ENCODE measurements around the gene PCLO. TPM values are rescaled to one million over a fixed set of nuclear protein-coding genes. Genes with fewer than 3 reads are reported as not detected.

PCLO gene, protein sequence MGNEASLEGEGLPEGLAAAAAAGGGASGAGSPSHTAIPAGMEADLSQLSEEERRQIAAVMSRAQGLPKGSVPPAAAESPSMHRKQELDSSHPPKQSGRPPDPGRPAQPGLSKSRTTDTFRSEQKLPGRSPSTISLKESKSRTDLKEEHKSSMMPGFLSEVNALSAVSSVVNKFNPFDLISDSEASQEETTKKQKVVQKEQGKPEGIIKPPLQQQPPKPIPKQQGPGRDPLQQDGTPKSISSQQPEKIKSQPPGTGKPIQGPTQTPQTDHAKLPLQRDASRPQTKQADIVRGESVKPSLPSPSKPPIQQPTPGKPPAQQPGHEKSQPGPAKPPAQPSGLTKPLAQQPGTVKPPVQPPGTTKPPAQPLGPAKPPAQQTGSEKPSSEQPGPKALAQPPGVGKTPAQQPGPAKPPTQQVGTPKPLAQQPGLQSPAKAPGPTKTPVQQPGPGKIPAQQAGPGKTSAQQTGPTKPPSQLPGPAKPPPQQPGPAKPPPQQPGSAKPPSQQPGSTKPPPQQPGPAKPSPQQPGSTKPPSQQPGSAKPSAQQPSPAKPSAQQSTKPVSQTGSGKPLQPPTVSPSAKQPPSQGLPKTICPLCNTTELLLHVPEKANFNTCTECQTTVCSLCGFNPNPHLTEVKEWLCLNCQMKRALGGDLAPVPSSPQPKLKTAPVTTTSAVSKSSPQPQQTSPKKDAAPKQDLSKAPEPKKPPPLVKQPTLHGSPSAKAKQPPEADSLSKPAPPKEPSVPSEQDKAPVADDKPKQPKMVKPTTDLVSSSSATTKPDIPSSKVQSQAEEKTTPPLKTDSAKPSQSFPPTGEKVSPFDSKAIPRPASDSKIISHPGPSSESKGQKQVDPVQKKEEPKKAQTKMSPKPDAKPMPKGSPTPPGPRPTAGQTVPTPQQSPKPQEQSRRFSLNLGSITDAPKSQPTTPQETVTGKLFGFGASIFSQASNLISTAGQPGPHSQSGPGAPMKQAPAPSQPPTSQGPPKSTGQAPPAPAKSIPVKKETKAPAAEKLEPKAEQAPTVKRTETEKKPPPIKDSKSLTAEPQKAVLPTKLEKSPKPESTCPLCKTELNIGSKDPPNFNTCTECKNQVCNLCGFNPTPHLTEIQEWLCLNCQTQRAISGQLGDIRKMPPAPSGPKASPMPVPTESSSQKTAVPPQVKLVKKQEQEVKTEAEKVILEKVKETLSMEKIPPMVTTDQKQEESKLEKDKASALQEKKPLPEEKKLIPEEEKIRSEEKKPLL (N-terminal part only)
- polyA plus RNA-seq, result not detected

DNA sequence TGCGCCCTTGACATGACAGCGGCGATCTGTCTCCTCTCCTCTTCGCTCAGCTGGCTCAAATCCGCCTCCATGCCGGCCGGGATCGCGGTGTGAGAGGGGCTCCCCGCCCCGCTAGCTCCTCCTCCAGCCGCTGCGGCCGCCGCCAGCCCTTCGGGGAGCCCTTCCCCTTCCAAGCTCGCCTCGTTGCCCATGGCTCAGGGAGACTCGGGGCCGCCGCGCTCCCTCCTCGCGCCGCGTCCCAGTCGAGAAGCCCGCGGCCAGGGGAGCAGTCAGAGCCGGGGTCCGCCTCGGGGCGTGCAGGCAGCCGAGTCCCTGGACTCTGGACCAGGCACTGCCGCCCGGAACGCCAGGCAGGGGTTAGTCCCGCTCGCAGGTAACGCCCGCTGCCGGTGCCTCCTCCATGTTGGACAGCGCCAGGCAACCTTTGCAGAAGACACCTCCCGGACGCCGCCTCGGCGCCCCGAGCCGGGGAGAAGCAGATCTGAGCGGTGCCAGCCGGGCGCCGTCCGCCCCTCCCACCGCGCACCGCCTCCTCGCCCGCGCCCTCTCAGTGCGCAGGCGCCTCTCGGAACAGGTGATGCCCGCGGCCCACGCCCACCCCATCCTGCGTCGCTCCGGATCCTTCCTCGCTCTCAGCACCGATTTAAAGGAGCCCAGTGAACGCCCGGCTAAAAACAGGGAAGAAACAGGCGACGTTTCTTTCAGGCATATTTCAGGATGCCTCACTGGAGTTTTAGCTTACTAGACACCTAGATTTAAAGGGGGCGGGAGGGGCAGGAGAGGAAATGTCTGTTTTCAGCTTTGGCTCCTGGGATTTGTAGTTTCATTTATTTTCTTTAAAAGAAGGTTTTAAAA lies at the start of gene PCLO:
Gene PCLO, minus strand, starts transcription at position 483 of the 855 bp plus-strand sequence. Its CDS starts 292 bp downstream, at position 191.
- peak within 1 kb of the TSS; percentile 34 to 84 (median 72) for H3K4me3 Mint-ChIP-seq
- no peak within 1 kb of the TSS for H3K27ac Mint-ChIP-seq
- peaks cover 12% of the 10 kb centered on the region for H3K27me3 Mint-ChIP-seq
- H3K36me3 Mint-ChIP-seq, result no peaks in the 10 kb centered on the region
- peaks cover 2 to 4% (median 3%) of the 10 kb centered on the region in 3 donors for H3K9me3 Mint-ChIP-seq
- H3K4me1 Mint-ChIP-seq, result peaks cover 0 to 5% (median 4%) of the 10 kb centered on the region in 3 donors

DNA sequence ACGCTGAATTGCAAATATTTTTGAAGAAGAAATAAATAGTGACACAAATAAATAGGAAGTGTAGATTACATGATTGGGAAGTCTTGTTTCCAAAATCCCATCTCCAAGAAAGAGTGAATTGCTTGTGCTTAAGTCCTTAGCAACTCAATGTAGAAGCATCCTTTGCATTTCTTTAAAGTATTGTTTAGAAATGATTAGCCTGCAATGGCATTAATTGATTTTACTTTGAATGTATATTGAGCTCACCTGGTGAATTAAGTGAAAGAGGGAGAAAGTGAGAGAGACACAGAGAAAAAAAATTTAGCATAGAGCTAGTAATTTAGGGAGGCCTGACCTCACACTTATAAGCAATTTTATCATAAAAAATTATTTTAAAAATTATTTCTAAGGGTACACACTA lies 49.0 kb upstream of the PCLO start:
- no peaks in the 10 kb centered on the region for H3K4me1 Mint-ChIP-seq
- H3K9me3 Mint-ChIP-seq, result peaks cover 0 to 3% (median 0%) of the 10 kb centered on the region in 3 donors
- H3K4me3 Mint-ChIP-seq, result no peak overlapping the region
- no peaks in the 10 kb centered on the region for H3K27me3 Mint-ChIP-seq
- H3K27ac Mint-ChIP-seq, result no peak overlapping the region
- no peaks in the 10 kb centered on the region for H3K36me3 Mint-ChIP-seq

DNA sequence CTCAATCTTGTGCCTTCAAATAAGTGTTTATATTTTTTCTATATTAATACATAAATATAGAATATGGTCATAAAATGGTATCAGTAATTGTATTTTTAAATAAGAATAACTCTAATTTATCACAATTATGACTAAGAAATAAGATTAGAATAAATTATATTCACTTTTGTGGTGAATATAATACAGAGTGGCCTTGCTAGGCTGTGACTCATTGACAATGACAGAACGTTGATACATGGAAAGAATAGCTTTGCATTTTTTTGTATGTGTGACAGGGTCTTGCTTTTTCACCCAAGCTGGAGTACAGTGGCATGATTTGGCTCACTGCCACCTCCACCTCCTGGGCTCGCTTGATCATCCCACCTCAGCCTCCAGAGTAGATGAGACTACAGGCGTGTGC lies 47.8 kb upstream of the PCLO start:
- H3K36me3 Mint-ChIP-seq, result no peaks in the 10 kb centered on the region
- H3K4me1 Mint-ChIP-seq, result no peaks in the 10 kb centered on the region
- peaks cover 0 to 3% (median 0%) of the 10 kb centered on the region in 3 donors for H3K9me3 Mint-ChIP-seq
- no peaks in the 10 kb centered on the region for H3K27me3 Mint-ChIP-seq
- H3K4me3 Mint-ChIP-seq, result no peak overlapping the region
- no peak overlapping the region for H3K27ac Mint-ChIP-seq

DNA sequence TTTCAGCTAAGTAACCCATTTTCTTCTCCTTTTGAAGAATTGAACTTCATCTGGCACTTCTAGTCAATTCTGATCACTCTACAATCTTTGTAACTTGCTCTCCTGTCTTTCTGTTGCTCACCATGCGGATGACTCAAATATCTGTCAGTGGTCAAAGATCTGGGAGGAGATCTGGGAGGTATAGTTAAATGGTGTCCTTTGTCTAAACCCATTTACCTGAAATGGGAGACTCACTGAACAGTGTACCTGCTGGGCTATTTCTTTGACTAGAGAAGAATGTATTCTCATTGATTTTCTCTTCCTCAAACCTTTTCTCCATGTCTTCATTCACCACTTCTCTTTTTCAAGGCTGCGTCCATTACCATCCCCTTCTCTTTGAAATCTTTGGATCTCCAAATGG lies 42.0 kb upstream of the PCLO start:
- peaks cover 3 to 14% (median 4%) of the 10 kb centered on the region in 3 donors for H3K9me3 Mint-ChIP-seq
- no peaks in the 10 kb centered on the region for H3K36me3 Mint-ChIP-seq
- H3K27ac Mint-ChIP-seq, result no peak overlapping the region
- no peaks in the 10 kb centered on the region for H3K4me1 Mint-ChIP-seq
- H3K27me3 Mint-ChIP-seq, result no peaks in the 10 kb centered on the region
- no peak overlapping the region for H3K4me3 Mint-ChIP-seq

DNA sequence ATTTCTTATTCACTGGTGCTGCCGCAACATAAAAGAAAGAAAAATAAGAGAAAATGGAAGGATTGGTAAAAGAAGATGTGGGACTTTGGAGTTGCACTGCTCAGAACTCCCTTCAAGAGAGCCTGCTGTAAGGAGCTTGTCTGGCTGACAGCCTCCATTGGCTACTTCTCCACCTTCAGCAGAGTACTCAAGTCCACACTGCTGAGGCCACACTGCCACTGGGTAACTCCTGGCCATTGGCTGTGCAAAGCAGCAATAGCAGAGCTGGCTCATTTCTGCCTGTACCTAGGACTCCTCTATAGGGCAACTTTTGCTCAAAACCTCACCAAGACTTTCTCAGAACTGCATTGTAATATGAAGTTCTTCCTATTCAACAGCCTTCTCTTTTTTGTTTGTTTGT lies 38.7 kb upstream of the PCLO start:
- Mint-ChIP-seq H3K4me3 (no peak overlapping the region), H3K9me3 (peaks cover 3 to 14% (median 8%) of the 10 kb centered on the region in 3 donors), H3K27me3 (no peaks in the 10 kb centered on the region), H3K36me3 (no peaks in the 10 kb centered on the region), H3K4me1 (no peaks in the 10 kb centered on the region), H3K27ac (no peak overlapping the region)

DNA sequence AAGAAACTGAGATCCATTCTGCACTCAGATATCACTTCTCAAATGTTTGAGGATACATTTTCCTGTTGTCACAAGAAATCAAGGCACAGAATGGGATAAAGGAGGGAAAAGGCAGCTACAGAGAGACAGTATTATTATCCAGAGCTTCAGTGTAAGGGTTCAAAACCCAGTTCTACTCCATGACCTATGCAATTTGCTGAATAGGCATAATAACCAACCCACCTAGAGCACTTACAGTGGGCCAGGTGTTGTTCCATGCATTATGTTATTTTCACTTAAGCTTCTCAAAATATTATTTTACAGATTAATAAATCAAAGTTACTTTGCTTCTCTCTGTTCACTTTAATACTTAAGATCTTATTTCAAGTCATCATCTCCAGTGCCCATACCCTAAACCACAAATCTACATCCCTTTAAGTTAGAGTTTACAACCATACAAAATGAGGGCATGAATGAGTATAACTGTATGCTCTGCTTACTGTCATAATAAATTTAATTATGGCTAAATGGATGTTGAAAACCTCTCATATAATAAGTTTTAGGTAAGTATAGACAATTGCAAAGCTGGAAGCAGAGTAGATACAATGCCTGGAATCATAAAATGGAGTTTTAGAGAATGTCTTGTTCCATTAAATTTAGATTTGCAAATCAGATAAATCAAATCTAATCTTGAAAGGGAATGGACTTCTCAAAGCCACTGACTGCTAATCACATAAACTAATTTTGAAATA lies 28.1 kb upstream of the PCLO start:
- H3K4me1 Mint-ChIP-seq, result no peaks in the 10 kb centered on the region
- no peak overlapping the region for H3K27ac Mint-ChIP-seq
- H3K9me3 Mint-ChIP-seq, result peaks cover 0 to 6% (median 0%) of the 10 kb centered on the region in 3 donors
- H3K36me3 Mint-ChIP-seq, result no peaks in the 10 kb centered on the region
- no peak overlapping the region for H3K4me3 Mint-ChIP-seq
- H3K27me3 Mint-ChIP-seq, result no peaks in the 10 kb centered on the region

DNA sequence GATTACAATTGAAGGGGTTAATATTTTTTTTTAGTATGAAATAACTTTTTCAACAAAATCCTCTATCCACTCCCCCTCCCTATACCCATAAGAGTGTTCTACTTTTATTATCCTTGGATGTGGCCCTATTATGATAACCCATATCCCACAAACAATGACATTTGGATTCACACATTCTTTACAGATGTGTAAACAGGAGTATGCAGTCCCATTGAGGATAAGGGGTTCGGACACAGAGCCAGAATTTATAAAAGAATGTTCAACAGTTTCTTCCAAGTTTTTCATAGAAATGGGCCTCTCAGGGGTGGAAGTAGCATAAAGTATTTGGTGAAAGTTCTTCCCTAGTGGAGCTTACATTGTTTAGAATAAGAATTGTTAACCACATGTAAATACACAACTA lies 16.1 kb upstream of the PCLO start:
- no peak overlapping the region for H3K27ac Mint-ChIP-seq
- H3K36me3 Mint-ChIP-seq, result no peaks in the 10 kb centered on the region

DNA sequence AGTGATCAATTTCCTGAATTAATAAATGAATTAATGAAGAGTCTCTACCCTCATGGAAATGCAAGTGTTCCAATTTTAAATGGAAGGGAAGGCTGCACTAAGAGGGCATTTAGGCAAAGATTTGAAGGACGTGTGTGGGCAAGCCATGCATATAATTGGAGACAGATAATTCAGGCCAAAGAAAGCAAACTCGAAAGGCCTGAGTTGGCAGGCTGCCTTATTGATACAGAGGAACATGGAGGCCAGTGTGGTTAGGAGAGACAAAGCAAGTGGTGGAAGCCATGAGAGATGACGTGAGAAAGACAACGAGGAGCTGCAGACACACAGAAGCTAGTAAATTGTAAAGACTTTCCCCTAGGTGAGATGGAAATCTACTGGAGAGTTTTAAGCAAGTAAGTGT lies 15.4 kb upstream of the PCLO start:
- H3K4me3 Mint-ChIP-seq, result no peak overlapping the region
- no peak overlapping the region for H3K27ac Mint-ChIP-seq
- H3K9me3 Mint-ChIP-seq, result peaks cover 3 to 16% (median 10%) of the 10 kb centered on the region in 3 donors
- H3K36me3 Mint-ChIP-seq, result no peaks in the 10 kb centered on the region
- H3K4me1 Mint-ChIP-seq, result no peaks in the 10 kb centered on the region
- H3K27me3 Mint-ChIP-seq, result no peaks in the 10 kb centered on the region

More for the DNA sequence above, 16.1 kb upstream of the PCLO start:
- peaks cover 6 to 20% (median 14%) of the 10 kb centered on the region in 3 donors for H3K9me3 Mint-ChIP-seq
- H3K4me1 Mint-ChIP-seq, result no peaks in the 10 kb centered on the region
- H3K27me3 Mint-ChIP-seq, result no peaks in the 10 kb centered on the region
- no peak overlapping the region for H3K4me3 Mint-ChIP-seq

DNA sequence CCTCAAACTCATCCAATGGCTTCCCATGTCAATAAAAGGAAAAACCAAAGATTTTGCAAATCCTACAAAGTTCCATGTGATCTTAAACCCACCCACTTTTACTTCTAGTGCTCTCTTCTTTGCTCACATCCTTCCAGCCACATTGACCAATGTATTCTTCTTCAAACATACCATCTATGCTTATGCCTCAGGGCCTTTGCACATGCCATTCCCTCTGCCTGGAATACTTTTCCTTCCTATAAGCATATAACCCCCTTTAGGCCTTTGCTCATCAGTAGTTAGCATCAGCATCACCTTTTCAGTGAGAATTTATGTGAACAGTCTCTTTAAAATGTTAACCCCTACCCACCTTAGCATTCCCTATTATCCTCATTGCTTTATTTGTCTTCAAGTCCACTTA lies 11.0 kb upstream of the PCLO start:
- Mint-ChIP-seq H3K9me3 (peaks cover 0 to 15% (median 8%) of the 10 kb centered on the region in 3 donors), H3K36me3 (no peaks in the 10 kb centered on the region), H3K4me3 (no peak overlapping the region), H3K27ac (no peak overlapping the region), H3K27me3 (no peaks in the 10 kb centered on the region), H3K4me1 (no peaks in the 10 kb centered on the region)

DNA sequence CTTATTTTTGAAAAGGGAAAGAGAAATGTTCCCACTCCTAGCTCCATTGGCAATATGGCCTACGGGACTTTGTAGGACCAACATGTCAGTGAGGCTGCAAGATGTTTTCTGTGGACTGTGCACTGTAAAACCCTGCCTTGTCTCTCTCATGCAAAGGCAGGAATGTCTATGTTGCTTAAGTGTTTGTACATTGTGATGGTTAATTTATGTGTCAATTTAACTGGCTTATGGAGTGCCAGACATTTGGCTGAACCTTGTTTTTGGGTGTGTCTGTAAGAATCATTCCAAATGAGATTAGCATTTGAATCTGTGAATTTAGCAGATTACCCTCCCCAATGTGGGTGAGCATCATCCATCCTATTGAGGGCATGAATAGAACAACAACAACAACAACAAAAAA lies 4.1 kb upstream of the PCLO start:
- Mint-ChIP-seq H3K36me3 (no peaks in the 10 kb centered on the region), H3K9me3 (peaks cover 0 to 4% (median 1%) of the 10 kb centered on the region in 3 donors), H3K4me1 (peaks cover 0 to 4% (median 3%) of the 10 kb centered on the region in 3 donors), H3K27me3 (peaks cover 7% of the 10 kb centered on the region), H3K27ac (no peak overlapping the region), H3K4me3 (no peak overlapping the region)

DNA sequence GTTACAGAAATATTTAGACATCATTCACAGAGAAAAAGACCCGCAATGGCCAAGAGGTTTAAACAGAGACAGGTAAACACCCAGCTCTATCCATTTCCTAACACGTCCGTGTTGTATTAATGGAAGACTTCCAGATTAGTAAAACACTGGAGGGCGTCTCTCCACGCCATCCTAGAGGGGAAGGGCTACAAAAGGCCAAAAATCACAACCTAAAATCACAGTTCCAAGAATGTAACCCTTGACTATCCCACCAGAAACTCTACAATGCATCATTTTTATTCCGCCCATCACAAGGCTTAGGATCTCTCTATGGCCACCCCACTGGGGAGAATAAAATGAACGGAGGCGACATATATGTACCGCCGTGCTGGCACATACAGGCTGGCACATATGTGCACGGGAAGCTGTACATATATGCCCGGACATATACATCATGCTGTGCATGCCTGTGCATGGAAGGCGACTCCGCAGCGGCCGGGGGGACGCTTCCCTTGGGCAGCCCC lies 734 bp downstream of the PCLO start:
- H3K27me3 Mint-ChIP-seq, result peaks cover 12% of the 10 kb centered on the region
- H3K4me3 Mint-ChIP-seq, result peak overlapping the region; percentile 34 to 84 (median 56)
- H3K9me3 Mint-ChIP-seq, result peaks cover 2 to 4% (median 3%) of the 10 kb centered on the region in 3 donors
- H3K4me1 Mint-ChIP-seq, result peaks cover 0 to 5% (median 4%) of the 10 kb centered on the region in 3 donors
- no peak overlapping the region for H3K27ac Mint-ChIP-seq
- no peaks in the 10 kb centered on the region for H3K36me3 Mint-ChIP-seq

DNA sequence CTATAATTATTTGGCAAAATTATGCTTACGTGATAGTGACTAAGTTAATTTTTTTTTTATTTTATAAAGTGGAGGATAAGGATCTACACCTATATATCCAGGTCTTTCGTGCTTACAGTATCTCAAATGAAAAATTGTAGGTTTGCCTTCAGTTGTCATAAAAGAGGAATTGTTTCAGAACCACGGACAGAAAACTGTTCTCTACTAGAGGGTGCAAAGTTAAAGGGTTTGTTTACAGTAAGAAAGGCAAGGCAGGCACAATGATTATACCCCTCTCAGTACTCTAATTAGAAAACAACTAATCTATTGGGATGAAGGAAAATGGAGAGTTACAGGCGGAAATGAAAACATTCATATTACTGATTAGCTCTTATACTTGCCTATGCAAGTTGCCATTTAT lies 1.5 kb downstream of the PCLO start:
- no peak overlapping the region for H3K27ac Mint-ChIP-seq
- H3K9me3 Mint-ChIP-seq, result peaks cover 2 to 4% (median 3%) of the 10 kb centered on the region in 3 donors
- H3K4me1 Mint-ChIP-seq, result peaks cover 0 to 5% (median 4%) of the 10 kb centered on the region in 3 donors
- H3K27me3 Mint-ChIP-seq, result peaks cover 12% of the 10 kb centered on the region
- no peak overlapping the region for H3K4me3 Mint-ChIP-seq
- H3K36me3 Mint-ChIP-seq, result no peaks in the 10 kb centered on the region

DNA sequence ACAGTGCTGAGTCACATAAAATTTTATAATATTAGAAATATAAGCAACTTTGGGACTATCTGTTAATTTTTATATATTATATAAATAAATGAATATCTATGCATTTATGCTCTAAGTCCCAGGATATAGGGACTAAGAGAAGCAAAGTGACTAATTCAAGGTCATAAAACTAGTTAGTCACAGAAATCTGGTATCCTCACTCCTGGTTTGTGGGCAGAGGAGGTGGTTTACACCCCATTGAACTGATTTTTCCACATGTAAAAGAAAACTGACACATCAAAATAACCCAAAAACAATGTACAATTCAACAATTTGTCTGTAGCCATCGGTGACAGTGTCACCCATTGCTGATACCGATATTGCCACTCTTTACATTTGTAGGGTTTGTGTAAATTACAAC lies 3.0 kb downstream of the PCLO start:
- Mint-ChIP-seq H3K27ac (no peak overlapping the region), H3K4me1 (peaks cover 0 to 5% (median 4%) of the 10 kb centered on the region in 3 donors), H3K4me3 (no peak overlapping the region), H3K27me3 (peaks cover 10% of the 10 kb centered on the region), H3K9me3 (peaks cover 2 to 4% (median 3%) of the 10 kb centered on the region in 3 donors), H3K36me3 (no peaks in the 10 kb centered on the region)
